Globus pallidus (tissue), 1 donor: Measurements from ENCODE around the gene TTC19.
A peak's percentile ranks its signal among the peaks of the same experiment; 100 is the strongest.
"Not testable (repeated sequence)": the region's sequence is repeated elsewhere in the genome, so short reads cannot be mapped to it uniquely, and the experiment has no call there.

Experiments
- DNase-seq: peaks from one replicate; pipeline ENCODE4 v3.0.0-alpha.2; 2015; ENCODE audit warnings: low spot score

TTC19 gene

DNA sequence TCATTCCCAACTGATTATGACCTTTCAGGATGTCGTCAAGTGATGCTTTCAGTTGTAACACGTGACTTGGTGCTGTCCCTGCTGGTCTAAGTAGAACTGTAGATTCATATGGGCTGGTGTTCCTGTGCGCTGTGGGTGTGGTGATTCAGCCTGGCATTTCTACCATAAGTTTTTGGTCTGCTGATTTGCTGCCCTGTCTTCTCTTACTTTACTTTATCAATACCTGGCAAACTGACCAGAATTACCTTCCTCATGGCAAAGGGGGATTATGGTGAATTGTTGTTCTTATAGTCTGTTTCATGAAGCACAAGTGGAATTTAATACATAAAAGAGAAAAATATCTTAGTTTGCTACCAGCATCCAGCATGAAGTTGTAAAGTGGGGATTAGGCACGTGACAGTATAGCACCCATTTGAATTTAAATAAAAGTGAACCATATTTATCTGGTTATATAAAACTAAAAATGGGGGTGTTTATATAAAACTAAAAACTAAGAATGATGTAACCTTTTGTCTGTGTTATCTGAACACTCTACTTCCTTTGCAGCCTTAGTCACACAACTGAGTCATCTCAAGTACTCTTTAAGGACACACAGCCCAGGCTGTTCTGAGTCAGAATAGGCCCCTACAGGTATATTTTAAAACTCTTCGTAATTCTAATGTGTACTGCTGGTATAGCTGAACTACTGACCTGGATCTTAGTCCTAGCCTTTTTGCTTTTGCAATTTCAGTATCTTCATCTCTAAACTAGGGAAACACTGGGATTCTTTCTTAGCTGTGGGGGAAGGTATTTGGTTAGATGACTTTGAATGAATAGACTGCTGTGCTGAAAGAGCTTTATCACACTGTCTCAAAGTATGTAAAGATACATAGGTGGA lies 28.3 kb downstream of the TTC19 start:
- no peak for DNase-seq

DNA sequence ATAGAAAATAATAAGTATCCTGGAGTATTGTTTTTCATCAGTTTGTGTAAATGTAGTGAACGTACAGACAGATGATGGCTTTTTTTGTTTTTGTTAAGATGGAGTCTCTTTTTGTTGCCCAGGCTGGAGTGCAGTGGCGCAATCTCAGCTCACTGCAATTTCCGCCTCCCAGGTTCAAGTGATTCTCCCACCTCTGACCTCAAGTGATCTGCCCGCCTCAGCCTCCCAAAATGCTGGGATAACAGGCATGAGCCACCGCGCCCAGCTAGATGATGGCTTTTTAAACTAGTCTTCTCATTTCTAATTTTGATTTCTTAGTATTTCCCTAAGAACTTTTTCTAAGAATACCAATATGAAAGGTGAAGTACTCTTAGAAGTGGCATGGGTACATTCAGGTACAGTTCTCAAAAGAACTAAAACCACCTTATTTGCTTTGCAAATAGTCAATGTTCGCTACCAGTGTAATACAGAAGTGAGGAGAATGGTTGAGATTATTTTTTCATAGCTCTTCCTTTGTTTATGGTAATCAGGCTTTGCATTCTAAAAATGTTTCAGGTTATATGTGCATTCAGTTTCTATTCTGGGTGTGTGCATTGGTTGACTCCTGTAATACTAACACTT lies 34.2 kb downstream of the TTC19 start:
- no peak for DNase-seq

DNA sequence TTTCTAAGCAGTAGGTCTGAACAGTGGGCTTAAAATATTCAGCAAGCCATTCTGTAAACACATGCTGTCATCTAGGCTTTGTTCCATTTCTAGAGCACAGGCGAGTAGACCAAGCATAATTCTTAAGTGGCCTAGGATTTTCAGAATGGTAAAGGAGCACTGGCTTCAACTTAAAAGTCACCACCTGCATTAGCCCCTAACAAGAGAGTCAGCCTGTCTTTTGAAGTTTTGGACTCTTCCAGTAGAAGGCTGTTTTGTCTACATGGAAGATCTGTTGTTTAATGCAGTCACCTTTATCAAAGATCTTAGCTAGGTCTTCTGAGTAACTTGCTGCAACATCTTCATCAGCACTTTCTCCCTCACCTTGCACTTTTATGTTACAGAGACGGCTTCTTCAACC lies 36.6 kb downstream of the TTC19 start:
- DNase-seq: no peak

DNA sequence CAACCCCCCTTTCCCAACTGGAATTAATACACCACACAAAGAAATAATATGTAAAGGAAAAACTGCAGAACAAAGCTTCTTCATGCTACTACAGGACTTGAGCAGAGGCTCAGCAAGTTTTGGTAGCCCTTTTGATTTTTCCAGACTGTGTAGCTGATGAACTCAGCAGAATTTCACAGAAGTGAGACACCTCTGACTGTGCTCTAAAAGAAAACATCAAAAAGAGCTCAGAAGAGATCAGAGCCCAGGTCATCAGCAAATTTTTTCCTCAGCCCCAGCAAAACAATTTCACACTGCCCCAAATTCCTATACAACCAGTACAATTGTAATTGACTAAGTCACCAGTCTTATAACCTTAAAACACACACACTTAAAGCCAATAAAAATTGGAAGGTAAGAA lies 38.0 kb downstream of the TTC19 start:
- no peak for DNase-seq

DNA sequence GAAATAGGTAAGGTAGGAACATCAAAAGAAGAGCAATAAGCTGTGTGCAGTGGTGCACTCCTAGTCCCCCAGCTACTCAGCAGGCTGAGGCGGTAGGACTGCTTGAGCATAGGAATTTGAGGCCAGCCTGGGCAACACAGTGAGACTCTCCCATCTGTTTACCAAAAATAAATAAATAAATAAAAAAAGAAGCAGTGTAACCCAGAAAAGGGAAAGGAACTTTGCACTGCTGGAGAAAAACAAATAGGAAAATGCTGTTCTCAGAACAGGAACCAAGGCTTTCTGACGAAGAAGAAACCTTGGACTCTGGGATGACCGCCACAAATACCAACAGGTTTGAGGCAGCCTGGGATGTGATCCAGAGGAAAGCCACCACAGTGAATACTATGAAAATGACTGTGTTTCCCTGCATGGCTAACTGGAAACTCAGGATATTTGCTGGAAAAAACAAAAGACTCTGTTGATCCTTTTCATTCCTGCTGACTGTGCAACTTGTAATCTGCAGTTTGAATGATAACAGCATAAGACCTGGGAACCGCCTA lies 41.2 kb downstream of the TTC19 start:
- peak; percentile 64 for DNase-seq

DNA sequence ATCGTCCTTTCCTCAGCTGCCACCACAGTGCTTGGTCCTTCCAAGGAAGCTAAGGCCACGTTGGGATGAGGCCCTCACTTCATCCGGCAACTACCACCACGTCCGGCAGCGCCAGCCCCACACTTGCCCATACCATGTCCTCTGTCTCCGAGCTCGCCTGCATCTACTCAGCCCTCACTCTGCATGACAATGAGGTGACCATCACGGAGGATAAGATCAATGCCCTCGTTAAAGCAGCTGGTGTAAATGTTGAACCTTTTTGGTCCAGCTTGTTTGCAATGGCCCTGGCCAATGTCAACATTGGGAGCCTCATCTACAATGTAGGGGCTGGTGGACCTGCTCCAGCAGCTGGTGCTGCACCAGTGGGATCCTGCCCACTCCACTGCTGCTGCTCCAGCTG lies 44.9 kb downstream of the TTC19 start:
- no peak for DNase-seq

DNA sequence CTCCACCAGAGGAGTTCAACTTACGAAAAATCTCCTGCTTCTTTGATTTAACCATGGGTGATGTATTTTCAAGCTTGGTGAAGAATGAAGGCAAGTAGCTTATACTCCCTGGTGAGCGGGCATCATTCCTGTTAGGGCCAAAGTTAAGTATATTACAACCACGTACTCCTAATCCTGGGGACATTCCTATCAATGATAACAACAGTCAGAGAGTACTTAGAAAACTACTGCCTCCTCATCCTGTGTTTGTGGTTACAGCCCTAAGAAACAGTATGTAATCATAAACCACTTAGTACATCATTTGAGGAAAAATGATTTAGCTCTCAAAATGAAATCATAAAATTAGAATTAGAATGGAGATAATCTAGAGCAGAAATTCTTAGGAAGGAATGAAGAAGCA lies 47.3 kb downstream of the TTC19 start:
- no peak for DNase-seq

DNA sequence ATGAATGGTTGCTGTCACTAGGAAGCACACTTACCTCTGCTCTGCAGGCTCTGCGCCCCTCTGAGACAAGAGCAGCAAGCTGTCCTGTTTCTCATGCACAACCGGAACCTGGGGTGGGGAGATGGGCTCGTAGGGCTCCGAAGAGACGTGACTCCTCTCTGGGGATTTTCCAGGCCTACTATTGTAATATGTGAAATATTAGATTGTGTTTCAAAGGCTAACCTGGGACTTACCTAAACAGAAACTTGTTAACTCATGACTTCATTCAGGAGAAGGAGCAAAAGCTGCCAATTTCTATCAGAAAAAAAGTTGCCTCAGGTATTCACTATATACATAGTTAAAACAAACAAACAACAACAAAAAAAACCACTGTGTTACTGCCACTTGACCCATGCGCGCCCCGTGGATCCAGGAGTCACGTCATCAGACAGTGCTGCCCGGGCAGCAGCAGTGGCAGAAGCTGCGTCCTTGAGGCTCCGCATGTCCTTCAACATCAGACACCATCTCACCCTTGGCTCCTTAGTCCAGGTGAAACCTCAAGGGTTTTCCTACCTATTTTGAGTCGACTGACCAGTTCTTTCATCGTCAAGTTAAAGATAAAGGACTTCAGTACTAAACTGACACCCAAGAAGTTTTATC lies 49.3 kb downstream of the TTC19 start:
- DNase-seq: no peak

DNA sequence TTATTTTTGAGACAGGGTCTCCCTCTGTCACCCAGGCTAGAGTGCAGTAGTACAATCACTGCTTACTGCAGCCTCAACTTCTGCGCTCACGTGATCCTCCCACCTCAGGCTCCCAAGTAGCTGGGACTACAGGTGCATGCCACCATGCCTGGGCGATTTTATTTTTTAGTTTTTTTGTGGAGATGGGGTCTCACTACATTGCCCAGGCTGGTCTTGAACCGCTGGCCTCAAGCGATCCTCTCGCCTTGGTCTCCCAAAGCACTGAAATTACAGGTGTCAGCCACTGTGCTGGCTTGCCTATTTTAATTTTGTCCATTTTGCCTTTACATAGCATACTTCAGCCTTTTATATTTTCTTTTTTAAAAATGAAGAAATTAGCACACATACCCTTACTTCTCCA lies 51.2 kb downstream of the TTC19 start:
- no peak for DNase-seq

DNA sequence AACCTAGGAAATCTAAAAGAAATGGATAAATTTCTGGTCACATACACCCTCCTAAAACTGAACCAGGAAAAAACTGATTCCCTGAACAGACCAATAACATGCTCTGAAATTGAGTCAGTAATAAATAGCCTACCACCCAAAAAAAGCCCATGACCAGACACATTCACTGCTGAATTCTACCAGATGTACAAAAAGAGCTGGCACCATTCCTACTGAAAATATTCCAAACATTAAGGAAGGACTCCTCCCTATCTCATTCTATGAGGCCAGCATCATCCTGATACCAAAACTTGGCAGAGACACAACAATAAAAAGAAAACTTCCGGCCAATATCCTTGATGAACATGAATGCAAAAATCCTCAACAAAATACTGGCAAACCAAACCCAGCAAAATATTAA lies 52.9 kb downstream of the TTC19 start:
- no peak for DNase-seq

DNA sequence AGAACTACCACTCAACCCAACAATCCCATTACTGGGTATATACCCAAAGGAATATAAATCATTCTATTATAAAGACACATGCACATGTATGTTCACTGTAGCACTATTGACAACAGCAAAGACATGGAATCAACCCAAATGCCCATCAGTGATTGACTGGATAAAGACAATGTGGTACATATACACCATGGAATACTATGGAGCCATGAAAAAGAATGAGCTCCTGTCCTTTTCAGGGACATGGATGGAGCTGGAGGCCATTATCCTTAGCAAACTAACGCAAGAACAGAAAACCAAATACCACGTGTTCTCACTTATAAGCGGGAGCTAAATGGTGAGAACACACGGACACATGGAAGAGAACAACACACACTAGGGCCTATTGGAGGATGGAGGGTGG lies 55.5 kb downstream of the TTC19 start:
- not testable (repeated sequence) for DNase-seq

DNA sequence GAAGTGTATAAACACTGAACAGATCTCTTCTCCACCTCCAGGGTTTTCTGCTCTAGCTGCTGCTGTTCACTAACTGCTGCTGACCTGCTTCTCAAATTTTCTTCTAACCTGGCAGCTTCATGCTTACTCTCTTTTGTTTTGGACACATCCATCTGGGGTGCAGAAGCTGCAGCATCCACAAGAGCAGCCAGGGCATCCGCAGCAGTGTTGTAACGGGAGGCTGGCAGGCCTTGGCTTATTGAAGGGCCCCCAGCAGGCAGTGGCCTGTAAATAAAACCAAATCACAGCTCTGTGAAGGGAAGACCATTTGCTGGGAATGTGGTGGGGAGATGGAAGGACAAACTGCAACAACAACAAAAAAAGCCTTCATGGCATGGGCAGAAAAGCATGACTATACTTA lies 62.0 kb downstream of the TTC19 start:
- DNase-seq: no peak

DNA sequence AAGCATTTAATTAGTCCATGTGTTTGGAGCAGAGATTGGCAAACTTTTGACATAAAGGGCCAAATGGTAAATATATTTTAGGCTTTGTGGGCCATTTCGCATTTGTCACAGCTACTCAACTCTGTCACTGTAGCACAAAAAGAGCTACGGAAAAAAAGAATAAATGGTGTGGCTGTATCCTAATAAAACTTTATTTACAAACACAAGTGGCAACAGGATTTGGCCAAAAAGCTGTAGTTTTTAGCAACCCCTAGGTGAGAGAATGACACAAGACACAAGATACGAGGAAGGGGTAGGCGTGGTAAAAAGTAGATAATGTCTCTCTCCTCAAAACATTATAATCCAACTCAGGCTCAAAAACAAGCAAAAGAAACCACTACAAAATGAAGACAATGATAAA lies 66.5 kb downstream of the TTC19 start:
- DNase-seq: no peak

DNA sequence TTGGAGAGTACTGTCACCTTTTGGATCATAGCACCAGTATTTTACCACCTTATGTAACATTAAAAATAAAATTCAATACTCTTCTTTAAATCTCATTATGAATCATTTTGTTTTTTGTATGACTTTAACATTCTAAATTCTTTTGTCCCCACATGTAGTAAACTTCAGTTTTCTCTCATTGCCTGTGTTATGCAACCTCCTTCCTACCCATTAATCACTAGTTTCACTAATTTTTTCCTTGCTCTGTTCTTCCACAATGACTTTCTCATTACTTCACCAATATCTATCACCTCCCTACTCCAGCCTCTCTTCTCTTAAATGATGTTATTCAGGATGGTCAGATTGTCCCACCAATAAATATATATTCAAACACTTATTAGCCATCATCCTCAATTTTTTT lies 68.7 kb downstream of the TTC19 start:
- no peak for DNase-seq

DNA sequence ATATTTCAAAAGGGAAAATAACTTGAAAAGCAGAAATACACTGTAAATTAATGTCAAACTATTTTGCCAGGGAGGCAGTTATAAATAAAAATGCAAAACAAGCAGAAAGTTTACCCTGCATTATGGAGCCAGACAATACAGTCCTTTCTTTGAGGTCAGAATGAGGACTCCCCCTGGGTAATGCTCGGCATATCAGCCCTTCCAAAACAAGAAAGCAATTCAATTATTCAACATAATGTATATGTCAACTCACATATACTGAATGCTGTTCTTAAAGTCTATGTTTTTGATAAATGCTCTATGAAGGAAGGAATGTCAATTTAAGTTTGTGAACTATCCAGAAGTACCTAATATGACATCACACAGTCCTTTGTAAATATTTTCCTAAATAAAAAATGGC lies 72.4 kb downstream of the TTC19 start:
- no peak for DNase-seq

DNA sequence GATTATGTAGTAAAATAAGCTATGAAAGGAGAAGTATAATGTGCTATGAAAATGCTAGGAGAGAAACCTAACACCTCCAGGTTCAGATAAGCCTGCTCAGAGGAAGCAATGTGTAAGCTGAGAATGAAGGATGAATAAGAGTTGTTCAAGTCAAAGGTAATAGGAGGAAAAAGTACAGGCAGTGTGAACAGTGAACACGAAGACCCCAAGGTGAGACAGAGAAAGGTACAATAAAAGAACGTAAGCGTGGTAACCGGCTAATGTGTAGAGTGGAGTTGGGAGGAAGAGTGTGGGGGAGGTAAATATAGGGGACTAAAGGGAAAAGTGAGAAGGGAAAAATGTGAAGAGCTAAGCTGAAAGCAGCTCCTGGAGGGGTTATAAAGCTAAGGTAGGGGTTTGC lies 74.2 kb downstream of the TTC19 start:
- no peak for DNase-seq

DNA sequence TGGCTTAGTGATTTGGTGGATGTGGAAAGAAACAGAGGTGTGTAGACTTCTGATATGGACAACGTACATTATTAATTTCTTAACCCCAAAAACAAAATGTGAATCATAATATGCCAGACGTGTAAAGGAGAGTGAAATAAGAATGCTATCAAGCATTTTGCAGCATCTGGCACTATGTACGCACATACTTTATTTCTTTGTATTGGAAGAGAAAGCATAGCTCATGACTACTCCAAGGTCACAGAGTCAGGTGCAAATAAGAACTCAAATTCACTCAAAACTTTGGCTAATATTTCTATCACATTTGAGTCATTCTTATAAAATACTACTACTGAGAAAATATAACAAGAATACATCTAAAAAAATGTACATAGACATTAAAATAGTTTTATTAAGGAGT lies 74.8 kb downstream of the TTC19 start:
- DNase-seq: no peak

DNA sequence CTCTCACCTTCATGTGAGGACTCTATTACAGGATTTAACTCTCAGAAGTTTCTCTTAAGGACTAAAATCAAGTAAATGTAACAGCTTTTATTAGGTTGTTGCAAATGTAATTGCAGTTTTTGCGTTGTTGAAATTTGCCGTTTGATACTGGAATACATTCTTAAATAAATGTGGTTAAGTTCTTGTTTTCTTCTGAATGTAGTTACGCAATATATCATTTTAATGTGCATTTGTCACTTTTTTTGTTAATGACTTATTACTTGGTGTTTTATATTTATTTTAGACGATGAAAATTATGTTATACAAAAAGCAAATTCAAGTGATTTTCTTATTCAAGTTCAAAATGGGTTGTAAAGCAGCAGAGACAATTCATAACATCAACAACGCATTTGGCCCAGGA lies 76.3 kb downstream of the TTC19 start:
- no peak for DNase-seq
